ENCODE results near the gene WWC1. TPM values are rescaled to one million over a fixed set of nuclear protein-coding genes. Genes with fewer than 3 reads are reported as not detected.

WWC1 gene
- total RNA-seq, 1 experiment from 2014 or later: 97.7 TPM

GRCh38 chr5:168486136-168486879 lies 194.9 kb downstream of the WWC1 start, which contains the start of gene RARS1:
RARS1 (plus strand) TSS chr5:168486471; CDS start chr5:168486499, 28 bp downstream.
- Histone ChIP-seq H3K4me3 (peak within 1 kb of the TSS; percentile 83), H3K9me3 (ENCODE audit: insufficient read depth, low read depth) (no peaks in the 10 kb centered on the region), H3K4me1 (replicated peaks; ENCODE audit: insufficient read depth) (peaks cover 11% of the 10 kb centered on the region), H3F3A (ENCODE audit: insufficient read depth, low read depth) (peaks cover under 1% of the 10 kb centered on the region), H3K27me3 (ENCODE audit: insufficient read depth, low read depth) (no peaks in the 10 kb centered on the region), H3K79me2 (ENCODE audit: low read depth) (peaks cover 31% of the 10 kb centered on the region), H3K27ac (peak within 1 kb of the TSS; percentile 35; the same call in 1 of the 2 replicates), H2AFZ (peak within 1 kb of the TSS; percentile 87), H3K9me2 (ENCODE audit: insufficient read depth) (no peaks in the 10 kb centered on the region), H3K36me3 (ENCODE audit: low read depth) (peaks cover 26% of the 10 kb centered on the region), H3K4me2 (peak within 1 kb of the TSS; percentile 92), H4K20me1 (ENCODE audit: insufficient read depth) (peaks cover 4% of the 10 kb centered on the region; the same call in 1 of the 2 replicates)
- ChIA-PET POLR2A (ENCODE audit: unreplicated experiment) (interaction anchor here (0.6 kb wide), 1 partner anchor 1823 kb away, joined by 12 read pairs; no protein-coding TSS in a partner anchor), CTCF (interaction anchor here (0.6 to 1.3 kb wide), 3 partner anchors 27 to 312 kb away, joined by 3 to 5 read pairs (median 4); no protein-coding TSS in a partner anchor)
- DNase-seq: peak; percentile 86 to 94
- TF ChIP-seq CTCF (conservative IDR thresholded peaks at IDR 0.05) (peak; percentile 88), EZH2 (IDR thresholded peaks at IDR 0.05; ENCODE audit: low read depth) (no peak)
- intact Hi-C loops (cut with micrococcal nuclease; ENCODE audit: unreplicated experiment): loop anchor here (1.0 to 10.0 kb wide), 4 partner anchors 88 to 217 kb away; partner anchors contain the start of gene PANK3
- BruUV-seq (replicated peaks): TSS peak; percentile 61

GRCh38 chr5:168489059-168489458 lies 197.6 kb downstream of the WWC1 start:
- peaks cover 31% of the 10 kb centered on the region for H3K79me2 ChIP-seq (ENCODE audit: low read depth)
- no peak overlapping the region for H3K4me3 ChIP-seq
- no TSS peak for BruUV-seq (replicated peaks)
- intact Hi-C loops (cut with micrococcal nuclease; ENCODE audit: unreplicated experiment): loop anchor here (5.0 to 10.0 kb wide), 3 partner anchors 86 to 202 kb away; partner anchors contain the start of gene PANK3
- peaks cover 11% of the 10 kb centered on the region for H3K4me1 ChIP-seq (replicated peaks; ENCODE audit: insufficient read depth)
- ChIA-PET CTCF (no interaction called here), POLR2A (ENCODE audit: unreplicated experiment) (no interaction called here)
- H3K4me2 ChIP-seq: no peak overlapping the region
- H3K27ac ChIP-seq: no peak overlapping the region
- no peaks in the 10 kb centered on the region for H3K27me3 ChIP-seq (ENCODE audit: insufficient read depth, low read depth)
- H3K36me3 ChIP-seq (ENCODE audit: low read depth): peaks cover 52% of the 10 kb centered on the region
- DNase-seq: no peak
- no peaks in the 10 kb centered on the region for H3K9me2 ChIP-seq (ENCODE audit: insufficient read depth)
- H4K20me1 ChIP-seq (ENCODE audit: insufficient read depth): peaks cover 28% of the 10 kb centered on the region; the same call in 1 of the 2 replicates
- no peaks in the 10 kb centered on the region for H3K9me3 ChIP-seq (ENCODE audit: insufficient read depth, low read depth)
- no peak overlapping the region for H2AFZ ChIP-seq
- TF ChIP-seq EZH2 (IDR thresholded peaks at IDR 0.05; ENCODE audit: low read depth) (no peak), CTCF (conservative IDR thresholded peaks at IDR 0.05) (no peak)
- peaks cover 7% of the 10 kb centered on the region for H3F3A ChIP-seq (ENCODE audit: insufficient read depth, low read depth)

- Histone ChIP-seq H2AFZ (no peak overlapping the region), H3K79me2 (ENCODE audit: low read depth) (peaks cover 5% of the 10 kb centered on the region), H3K4me1 (replicated peaks; ENCODE audit: insufficient read depth) (no peaks in the 10 kb centered on the region), H3F3A (ENCODE audit: insufficient read depth, low read depth) (peaks cover 15% of the 10 kb centered on the region; the same call in 1 of the 2 replicates), H3K9me3 (ENCODE audit: insufficient read depth, low read depth) (no peaks in the 10 kb centered on the region), H3K27me3 (ENCODE audit: insufficient read depth, low read depth) (no peaks in the 10 kb centered on the region), H3K9me2 (ENCODE audit: insufficient read depth) (no peaks in the 10 kb centered on the region), H4K20me1 (ENCODE audit: insufficient read depth) (peaks cover 35% of the 10 kb centered on the region; the same call in 1 of the 2 replicates), H3K36me3 (ENCODE audit: low read depth) (peaks cover 64% of the 10 kb centered on the region), H3K4me2 (no peak overlapping the region), H3K27ac (no peak overlapping the region), H3K4me3 (no peak overlapping the region)
- no TSS peak for BruUV-seq (replicated peaks)
- POLR2A ChIA-PET (ENCODE audit: unreplicated experiment): no interaction called here
- CTCF ChIA-PET: no interaction called here
- intact Hi-C loops (cut with micrococcal nuclease; ENCODE audit: unreplicated experiment): no loop called here
- no peak for DNase-seq
- TF ChIP-seq EZH2 (IDR thresholded peaks at IDR 0.05; ENCODE audit: low read depth): no peak
- no peak for TF ChIP-seq CTCF (conservative IDR thresholded peaks at IDR 0.05)
These were observed 202.7 kb downstream of the WWC1 start for GRCh38 chr5:168494057-168494555.

Data from PC-9 (cell line).